ENCODE data around the gene SEC14L1. TPM values are rescaled to one million over a fixed set of nuclear protein-coding genes. Genes with fewer than 3 reads are reported as not detected.

The SEC14L1 gene
- total RNA-seq, 1 experiment from 2014 or later: 58.6 TPM

DNA sequence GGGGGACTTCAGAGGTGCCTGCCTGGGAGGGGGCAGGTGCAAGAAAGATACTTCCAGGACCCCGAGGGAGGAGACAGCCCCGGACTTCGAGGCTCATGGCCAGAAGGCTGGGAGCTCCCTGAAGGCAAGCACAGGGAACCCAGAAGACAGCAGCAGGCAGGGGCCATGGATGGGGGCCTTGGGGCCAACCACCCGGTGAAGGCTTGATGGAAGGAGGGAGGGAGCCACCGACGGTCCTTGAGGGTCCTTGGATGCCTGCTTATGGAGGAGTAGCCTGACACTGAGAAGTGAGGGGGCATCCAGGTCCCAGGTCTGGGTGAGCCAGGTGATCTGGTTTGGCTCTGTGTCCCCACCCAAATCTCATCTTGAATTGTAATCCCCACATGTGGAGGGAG, 89.7 kb downstream of the SEC14L1 start:
- no peak overlapping the region for H3K4ac ChIP-seq (ENCODE audit: low read depth, low read length)
- H2BK12ac ChIP-seq (ENCODE audit: insufficient read length, low read depth, low read length): no peak overlapping the region
- no peak overlapping the region for H2AK5ac ChIP-seq (ENCODE audit: insufficient read length, low read length)
- H3K27me3 Mint-ChIP-seq (ENCODE audit: low read depth): peaks cover 3% of the 10 kb centered on the region
- no CpG with 5 or more reads among the region's 6 CpGs for WGBS (ENCODE audit: extremely low coverage, insufficient read length, low lambda C conversion rate)
- no peak overlapping the region for H3K27ac Mint-ChIP-seq
- no peak overlapping the region for H4K91ac ChIP-seq (ENCODE audit: insufficient read length, low read depth, low read length)
- H3K79me1 ChIP-seq (ENCODE audit: insufficient read depth, low read depth, low read length, poor library complexity, severe bottlenecking): no peaks in the 10 kb centered on the region
- H2BK5ac ChIP-seq (ENCODE audit: insufficient read length, low read length): no peak overlapping the region
- H3K27me3 ChIP-seq (ENCODE audit: insufficient read depth, low read length): no peaks in the 10 kb centered on the region
- H3K27ac ChIP-seq (ENCODE audit: insufficient read length, low read depth, low read length): no peak overlapping the region
- TF ChIP-seq, protein P1, sequence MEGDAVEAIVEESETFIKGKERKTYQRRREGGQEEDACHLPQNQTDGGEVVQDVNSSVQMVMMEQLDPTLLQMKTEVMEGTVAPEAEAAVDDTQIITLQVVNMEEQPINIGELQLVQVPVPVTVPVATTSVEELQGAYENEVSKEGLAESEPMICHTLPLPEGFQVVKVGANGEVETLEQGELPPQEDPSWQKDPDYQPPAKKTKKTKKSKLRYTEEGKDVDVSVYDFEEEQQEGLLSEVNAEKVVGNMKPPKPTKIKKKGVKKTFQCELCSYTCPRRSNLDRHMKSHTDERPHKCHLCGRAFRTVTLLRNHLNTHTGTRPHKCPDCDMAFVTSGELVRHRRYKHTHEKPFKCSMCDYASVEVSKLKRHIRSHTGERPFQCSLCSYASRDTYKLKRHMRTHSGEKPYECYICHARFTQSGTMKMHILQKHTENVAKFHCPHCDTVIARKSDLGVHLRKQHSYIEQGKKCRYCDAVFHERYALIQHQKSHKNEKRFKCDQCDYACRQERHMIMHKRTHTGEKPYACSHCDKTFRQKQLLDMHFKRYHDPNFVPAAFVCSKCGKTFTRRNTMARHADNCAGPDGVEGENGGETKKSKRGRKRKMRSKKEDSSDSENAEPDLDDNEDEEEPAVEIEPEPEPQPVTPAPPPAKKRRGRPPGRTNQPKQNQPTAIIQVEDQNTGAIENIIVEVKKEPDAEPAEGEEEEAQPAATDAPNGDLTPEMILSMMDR (conservative IDR thresholded peaks at IDR 0.05): no peak
- no peak overlapping the region for H3K4me3 Mint-ChIP-seq
- no peak overlapping the region for H3K9ac ChIP-seq (ENCODE audit: extremely low read depth, insufficient read length, low read length)
- H3K18ac ChIP-seq (ENCODE audit: insufficient read length, low read depth, low read length): no peak overlapping the region
- H4K5ac ChIP-seq (ENCODE audit: insufficient read length, low read depth, low read length): no peak overlapping the region
- no peaks in the 10 kb centered on the region for H3K36me3 Mint-ChIP-seq (ENCODE audit: insufficient read depth in 1 of 3, low read depth in 3 of 3)
- H3K4me2 ChIP-seq (ENCODE audit: insufficient read depth, insufficient read length, low read length): no peak overlapping the region
- no peak for DNase-seq
- H2BK15ac ChIP-seq (ENCODE audit: low read depth, low read length): no peak overlapping the region
- H2BK20ac ChIP-seq (ENCODE audit: low read depth, low read length, poor library complexity, severe bottlenecking): no peak overlapping the region
- H3K9me3 ChIP-seq (ENCODE audit: control insufficient read depth, low read depth, low read length): no peaks in the 10 kb centered on the region
- no peak overlapping the region for H3K23ac ChIP-seq (ENCODE audit: insufficient read length, low read depth, low read length)
- no peaks in the 10 kb centered on the region for H3K9me3 Mint-ChIP-seq
- no peaks in the 10 kb centered on the region for H4K20me1 ChIP-seq (ENCODE audit: control insufficient read depth, insufficient read depth, insufficient read length)
- no peak overlapping the region for H2AFZ ChIP-seq (ENCODE audit: low read length)
- no peaks in the 10 kb centered on the region for H3K4me1 ChIP-seq (ENCODE audit: insufficient read depth, low read length)
- no peak overlapping the region for H2BK120ac ChIP-seq (ENCODE audit: low read depth, low read length, poor library complexity, severe bottlenecking)
- H3K23me2 ChIP-seq (ENCODE audit: insufficient read length, low read depth, low read length, poor library complexity, severe bottlenecking): no peaks in the 10 kb centered on the region
- no peak overlapping the region for H3T11ph ChIP-seq (ENCODE audit: low read length)
- H3K4me1 Mint-ChIP-seq: peaks cover 5 to 12% of the 10 kb centered on the region in 2 experiments; a peak in 3 of 4 replicates
- no peak overlapping the region for H3K56ac ChIP-seq (ENCODE audit: insufficient read length, low read depth, low read length)
- H3K79me2 ChIP-seq (ENCODE audit: insufficient read depth, low read length): no peaks in the 10 kb centered on the region
- H3K14ac ChIP-seq (ENCODE audit: insufficient read depth, low read length): no peak overlapping the region
- H4K8ac ChIP-seq (replicated peaks; ENCODE audit: insufficient read length, low read depth, low read length): no peak overlapping the region
